GM19193 (cell line): ENCODE results near the gene RABIF.

Source experiments
- POLR2A ChIP-seq: IDR thresholded peaks from 4 replicates; pipeline ENCODE4 v1.6.1; 2011; ENCODE audit not compliant: insufficient read depth, insufficient read length; ENCODE audit errors: extremely low read depth

Gene RABIF

DNA sequence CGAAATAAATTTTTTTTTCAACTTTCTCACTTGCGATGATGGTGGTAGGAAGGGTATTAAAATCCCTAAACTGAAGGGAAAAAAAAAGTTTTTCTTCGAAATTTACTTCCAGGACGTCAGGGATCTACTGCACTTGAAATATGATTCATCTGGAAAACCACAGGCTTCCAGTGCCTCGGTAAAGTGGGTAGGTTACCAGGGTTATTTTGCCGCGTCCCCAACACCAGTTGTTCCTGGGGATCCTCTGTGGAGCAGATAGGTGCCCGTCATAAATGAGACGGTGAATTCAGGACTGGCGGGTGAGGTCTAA, 773 bp downstream of the RABIF start:
- no peak for TF ChIP-seq POLR2A

DNA sequence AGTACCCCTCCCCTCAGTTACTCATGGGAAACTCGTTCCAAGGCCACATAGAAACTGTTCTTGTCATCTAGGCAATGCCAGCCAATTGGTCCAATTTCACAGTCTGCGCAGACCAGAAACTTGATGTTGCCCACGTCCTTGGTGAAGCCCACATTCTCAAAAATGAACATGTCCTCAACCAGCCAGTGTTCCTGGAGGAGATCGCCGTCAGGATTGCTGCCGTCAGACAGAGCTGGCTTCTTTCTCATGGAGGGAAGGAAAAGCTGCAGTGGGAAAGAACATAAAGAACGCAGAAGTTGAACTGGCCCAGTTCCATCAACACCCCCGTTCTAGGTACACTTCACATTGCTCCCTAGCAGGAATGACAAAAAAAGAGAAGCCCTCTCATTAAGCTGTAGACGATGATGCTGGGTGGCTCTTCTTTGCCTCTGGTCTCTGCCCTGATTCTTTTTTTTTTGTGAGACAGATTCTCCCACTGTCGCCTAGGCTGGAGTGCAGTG, 7.9 kb downstream of the RABIF start:
- TF ChIP-seq POLR2A, result no peak

DNA sequence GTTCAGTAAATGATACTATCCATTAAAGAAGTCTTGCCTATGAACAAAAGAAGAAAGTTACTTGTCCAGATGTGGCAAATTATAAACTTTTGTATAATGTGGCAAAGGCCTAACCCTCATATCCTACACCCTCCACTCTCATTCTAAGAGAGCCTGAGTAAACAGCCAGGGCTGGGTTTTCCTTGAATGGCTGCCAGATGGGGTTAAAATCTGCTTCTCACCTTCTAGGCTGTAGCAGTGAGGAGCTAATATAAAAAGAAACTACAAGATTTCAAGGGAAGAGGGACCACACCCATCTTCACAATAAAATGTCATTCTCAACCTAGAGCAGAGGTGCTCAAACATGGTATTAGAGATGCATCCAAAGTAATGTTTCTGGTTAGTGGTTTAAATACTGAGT, 8.9 kb downstream of the RABIF start:
- no peak for TF ChIP-seq POLR2A

DNA sequence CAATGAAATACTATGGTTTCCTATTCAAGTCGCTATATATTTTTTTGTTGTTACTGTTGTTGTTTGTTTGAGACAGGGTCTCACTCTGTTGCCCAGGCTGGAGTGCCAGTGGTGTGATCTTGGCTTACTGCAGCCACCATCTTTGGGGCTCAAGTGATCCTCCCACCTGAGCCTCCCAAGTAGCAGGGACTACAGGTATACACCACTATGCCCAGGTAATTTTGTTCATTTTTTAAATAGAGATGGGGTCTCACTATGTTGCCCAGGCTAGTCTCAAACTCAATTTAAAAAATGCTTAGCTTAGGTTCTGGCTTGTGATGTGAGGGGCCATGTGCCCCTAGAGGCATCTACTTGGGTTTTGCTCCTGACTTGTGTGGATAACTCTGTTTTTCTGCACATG, 9.8 kb downstream of the RABIF start:
- TF ChIP-seq POLR2A, result no peak

DNA sequence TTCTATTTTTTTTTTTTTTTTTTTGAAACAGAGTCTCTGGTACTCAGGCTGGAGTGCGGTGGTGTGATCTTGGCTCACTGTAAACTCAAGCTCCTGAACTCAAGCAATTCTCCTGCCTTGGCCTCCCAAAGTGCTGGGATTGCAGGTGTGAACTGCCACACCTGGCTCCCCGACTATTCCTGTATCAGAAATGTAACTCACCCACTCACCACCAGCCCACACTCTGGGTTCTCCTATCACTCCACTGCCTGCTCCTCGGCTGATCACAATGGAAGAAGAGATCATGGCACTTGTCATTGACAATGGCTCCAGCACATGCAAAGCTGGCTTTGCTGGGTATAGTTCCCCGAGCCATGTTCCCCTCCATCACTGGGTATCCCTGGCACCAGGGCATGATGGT, 15.9 kb downstream of the RABIF start:
- no peak for TF ChIP-seq POLR2A

DNA sequence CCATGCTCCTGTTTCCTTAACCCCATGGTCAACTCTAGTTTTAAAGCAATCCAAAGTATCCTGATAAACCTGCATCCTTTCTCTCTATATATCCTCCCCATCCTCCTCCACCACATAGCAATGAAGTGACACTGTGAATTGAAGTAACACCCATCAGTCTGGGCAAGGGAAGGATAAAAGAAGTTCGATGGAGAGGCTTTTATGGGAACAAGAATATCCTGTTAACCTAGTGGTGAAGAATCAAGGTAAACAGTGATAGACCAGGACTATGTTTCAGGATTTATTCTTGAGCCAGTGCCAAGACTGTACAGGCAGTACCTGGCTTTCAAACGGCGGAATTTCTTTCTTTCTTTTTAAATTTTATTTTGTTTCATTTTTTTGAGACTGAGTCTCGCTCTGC, 17.6 kb downstream of the RABIF start:
- no peak for TF ChIP-seq POLR2A

DNA sequence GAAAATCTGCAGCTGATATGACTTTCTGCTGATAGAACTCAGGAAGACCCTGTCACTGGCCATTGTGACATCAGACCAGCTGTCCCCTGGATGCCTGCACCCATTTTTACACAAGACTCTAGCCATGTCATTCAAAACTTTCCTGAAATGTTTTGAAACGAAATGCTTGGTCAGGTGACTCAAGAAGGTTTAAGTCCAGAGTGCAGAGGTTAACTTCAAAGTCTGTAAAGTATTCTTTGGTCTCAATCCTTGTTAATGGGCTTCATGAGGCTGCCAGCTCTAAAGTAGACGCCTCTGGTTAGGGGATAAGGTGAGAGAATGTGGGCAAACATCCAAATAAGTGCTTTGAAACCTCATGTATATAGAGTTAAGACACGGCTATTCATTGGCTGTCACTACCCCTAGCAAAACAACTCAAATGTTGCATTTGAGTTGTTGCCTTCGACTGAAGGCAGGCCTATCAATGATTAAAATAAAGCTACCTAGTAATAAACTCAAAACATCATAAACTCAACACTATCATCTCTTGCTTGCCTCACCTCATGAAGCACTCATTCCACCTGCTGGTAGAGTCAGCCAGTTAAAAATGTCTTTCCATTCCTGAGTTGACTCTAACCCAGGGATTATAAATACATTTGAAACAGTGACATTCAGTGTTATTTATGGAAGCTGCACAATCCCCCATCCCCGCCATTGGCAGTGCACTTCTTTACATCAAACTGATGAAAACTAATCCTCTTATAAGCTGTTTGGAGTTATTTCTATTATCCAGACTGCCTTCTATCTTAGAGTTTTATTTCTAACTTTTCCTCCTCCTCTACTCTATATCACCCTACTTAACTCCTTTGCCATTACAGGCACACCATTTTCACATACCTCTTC, 26.0 kb downstream of the RABIF start:
- no peak for TF ChIP-seq POLR2A

DNA sequence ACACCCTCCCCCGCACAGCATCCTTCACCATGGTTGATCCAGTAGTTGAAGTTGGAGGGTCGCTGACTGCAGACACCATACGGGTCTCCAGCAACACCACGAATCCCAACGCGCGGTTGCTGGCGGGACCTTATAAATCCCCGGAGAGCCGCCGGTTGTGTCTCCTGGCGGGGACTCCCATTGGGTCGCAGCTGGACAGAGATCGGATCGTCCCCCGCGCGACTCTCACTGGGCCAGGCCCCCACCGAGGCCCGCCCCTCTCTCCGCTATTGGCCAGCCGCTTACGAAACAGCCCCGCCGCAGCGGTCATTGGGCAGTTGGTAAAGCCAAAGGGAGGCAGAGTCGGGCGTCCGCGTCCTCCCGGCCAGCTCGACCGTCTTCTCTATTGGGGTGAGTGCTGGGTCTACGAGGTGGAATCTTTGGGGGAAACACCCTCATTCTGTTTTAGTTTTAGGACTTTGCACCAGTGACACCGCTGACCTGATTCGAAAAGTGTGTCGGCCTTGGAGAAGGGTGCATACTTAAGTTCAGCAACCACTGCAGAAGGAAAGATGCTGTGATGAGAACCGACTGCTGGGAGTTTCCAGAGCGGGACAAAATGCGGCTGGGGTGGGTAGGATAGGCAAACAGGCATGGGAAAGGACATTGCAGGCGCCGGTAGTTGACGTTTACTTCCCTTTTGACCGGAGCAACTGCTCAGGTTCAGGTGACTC, 27.4 kb downstream of the RABIF start:
- TF ChIP-seq POLR2A, result peak; percentile 20

DNA sequence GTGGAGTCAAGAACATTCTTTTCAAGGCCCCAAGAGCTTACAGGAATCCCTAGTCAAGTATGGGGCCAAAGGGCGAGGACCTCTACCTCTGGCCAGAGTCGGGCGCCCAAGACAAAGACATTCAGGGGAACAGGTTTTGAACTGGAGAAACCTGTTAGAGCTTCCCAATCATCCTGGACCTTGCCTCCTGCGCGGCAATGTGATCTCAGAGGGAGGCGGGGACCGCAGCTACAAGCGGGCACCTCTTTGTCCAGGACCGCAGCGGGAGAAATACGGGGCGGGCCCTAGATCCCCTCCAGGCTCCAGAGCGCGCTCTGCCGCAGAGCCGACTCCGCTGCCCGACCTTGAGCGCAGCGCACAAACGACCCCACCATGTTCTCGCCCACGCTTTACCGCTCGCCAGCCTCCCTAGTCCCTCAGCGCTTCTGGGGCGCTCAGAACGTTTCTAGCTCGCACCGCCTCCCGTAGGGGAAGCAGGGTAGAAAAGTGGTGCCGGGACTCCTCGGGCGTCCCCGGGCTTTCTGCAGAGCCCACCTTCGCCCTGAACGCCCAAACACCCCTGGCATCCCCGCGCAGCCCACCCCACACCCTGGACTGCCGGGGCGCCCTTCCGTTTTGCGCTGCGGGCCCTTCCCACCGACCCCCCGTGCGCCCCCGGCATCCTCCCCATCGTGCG, 28.1 kb downstream of the RABIF start:
- TF ChIP-seq POLR2A, result no peak

DNA sequence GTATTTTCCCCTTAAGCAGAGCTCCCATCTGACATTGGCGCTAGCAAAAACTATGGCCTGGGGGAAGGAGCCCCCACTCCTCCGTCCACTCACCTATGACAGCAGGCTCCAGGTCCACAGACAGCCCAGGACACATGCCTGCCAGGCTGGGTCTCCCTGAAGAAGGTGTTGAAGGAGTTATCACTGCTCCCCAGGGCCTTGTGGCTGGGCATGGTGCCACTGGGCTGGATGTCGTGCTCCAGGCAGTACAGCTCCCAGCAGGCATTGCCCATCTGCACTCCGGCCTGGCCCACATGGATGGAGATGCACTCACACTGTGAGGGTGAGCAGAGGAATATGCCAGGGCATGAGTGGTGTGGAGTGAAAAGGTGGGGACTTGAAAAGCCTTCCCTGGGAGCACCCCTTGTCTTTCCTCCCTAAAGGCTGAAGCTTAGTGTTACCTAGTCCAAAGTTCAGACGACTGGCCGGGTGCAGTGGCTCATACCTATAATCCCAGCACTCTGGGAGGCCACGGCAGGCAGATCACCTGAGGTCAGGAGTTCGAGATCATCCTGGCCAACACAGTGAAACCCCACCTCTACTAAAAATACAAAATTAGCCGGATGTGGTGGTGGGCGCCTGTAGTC, 30.0 kb downstream of the RABIF start:
- no peak for TF ChIP-seq POLR2A

DNA sequence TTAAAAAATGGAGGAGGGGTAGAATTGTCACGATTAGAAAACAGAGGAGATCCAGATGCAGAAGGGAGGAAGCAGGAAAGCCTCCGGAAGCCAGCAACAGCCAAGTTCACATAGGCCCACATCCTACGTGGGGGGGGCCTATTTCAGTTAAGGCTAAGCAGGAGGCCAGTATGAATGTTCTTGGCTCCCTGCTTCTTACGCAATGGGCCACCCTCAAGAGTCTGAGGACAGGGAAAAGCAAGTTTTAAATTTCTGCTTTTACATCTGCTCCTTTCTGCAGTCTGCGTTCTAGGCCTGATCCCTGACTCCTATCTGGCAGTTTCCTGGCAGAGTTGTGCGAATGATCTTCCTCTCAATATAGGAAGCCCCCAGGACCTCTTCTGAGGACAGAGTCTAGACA, 30.6 kb downstream of the RABIF start:
- TF ChIP-seq POLR2A, result no peak

DNA sequence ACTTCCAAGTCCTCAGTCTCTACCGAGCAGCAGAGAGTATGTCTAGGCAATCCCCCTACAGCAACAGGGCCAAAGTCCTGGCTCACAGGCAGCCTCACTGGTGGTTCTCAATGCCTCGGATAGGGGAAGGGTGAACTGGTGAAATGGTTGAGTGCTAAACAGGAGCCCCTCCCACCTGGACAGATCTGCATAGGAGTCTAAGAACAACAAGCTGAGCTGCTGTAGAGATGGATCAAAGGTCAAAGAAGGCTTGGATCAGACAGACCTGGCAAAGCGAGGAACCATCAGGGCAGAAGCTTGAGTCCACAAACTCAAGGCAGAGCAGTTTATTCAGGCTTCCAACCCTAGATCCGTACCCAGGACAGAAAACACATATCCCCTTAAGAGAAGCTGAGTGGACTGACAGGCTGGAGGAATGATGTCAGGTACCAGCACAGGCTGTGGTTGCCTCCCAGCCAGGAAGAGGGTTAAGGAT, 31.8 kb downstream of the RABIF start:
- TF ChIP-seq POLR2A, result no peak

DNA sequence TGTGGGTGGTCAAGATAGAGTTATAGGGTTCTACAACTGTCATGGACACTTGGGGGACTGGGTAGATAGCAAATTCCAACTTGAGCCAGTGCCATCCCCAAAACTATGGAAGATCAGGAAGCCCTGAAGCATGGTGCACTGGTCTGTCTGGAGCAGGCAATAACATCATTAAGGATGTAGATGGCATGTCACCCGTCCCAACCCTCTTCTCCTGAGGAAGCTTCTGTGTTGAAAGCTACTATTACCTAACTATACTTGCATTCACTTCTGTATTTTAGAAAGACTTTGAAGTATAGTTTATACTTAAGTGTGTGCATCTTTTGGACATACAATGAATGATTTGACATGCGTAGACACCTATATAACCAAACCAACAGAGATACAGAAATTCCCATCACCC, 32.9 kb downstream of the RABIF start:
- no peak for TF ChIP-seq POLR2A

DNA sequence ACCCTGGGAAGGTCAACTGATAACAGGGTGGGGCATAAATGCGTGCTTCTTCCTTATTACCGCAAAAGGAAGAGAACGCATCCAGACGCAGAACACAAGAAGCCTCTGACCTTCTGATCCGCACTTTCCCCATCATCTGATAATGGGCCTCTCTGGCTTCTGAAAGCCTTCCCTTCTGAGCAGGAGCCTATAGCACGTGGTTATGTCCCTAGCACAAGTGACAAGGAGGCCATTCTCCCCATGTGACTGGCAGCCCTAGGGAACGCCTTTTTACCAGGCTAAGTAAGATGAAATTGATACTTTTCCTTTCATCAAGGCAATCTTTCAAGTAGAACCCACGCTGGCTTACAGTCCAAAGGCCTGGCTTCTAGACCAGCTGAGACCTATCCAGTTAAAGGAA, 34.2 kb downstream of the RABIF start:
- TF ChIP-seq POLR2A, result no peak
